Measurements from ENCODE around the gene CLEC18B. TPM values are rescaled to one million over a fixed set of nuclear protein-coding genes. Genes with fewer than 3 reads are reported as not detected.
"Not testable (repeated sequence)": the region's sequence is repeated elsewhere in the genome, so short reads cannot be mapped to it uniquely, and the experiment has no call there.

Gene CLEC18B
- total and polyA plus RNA-seq, 7 donors, result 0.49 to 1.7 (median 0.83) TPM; not detected in 4

DNA sequence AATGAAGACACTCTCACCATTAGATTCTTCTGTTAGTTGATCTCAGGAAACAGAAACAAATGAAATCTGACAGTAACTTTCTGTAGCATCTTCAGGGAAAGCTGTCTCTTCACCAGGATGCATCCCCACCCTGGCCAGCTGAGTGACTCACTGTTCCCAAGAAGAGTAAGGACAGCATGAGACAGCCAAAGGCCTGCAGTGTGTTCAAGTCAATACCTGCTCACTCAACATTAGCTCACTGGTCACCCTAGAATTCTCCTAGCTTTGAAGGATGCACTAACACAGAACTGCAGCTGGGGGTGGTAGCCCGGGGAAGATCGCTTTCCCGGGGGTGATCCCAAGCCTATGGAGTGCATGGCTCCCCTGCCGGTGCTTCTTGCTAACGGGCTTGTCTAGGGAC, 28.2 kb upstream of the CLEC18B start:
- no peak overlapping the region for H3K4me3 ChIP-seq
- H3K4me1 ChIP-seq, result peaks cover 0 to 14% (median 10%) of the 10 kb centered on the region in 4 donors
- peaks cover 0 to 48% (median 25%) of the 10 kb centered on the region in 4 donors for H3K36me3 ChIP-seq
- peak; percentile 78 for DNase-seq
- no peaks in the 10 kb centered on the region for H3K9me3 ChIP-seq
- TF ChIP-seq POLR2AphosphoS5 (IDR thresholded peaks at IDR 0.05) (no peak), POLR2A (IDR thresholded peaks at IDR 0.05) (no peak), EP300 (IDR thresholded peaks at IDR 0.05) (no peak)
- TF ChIP-seq, protein P1, sequence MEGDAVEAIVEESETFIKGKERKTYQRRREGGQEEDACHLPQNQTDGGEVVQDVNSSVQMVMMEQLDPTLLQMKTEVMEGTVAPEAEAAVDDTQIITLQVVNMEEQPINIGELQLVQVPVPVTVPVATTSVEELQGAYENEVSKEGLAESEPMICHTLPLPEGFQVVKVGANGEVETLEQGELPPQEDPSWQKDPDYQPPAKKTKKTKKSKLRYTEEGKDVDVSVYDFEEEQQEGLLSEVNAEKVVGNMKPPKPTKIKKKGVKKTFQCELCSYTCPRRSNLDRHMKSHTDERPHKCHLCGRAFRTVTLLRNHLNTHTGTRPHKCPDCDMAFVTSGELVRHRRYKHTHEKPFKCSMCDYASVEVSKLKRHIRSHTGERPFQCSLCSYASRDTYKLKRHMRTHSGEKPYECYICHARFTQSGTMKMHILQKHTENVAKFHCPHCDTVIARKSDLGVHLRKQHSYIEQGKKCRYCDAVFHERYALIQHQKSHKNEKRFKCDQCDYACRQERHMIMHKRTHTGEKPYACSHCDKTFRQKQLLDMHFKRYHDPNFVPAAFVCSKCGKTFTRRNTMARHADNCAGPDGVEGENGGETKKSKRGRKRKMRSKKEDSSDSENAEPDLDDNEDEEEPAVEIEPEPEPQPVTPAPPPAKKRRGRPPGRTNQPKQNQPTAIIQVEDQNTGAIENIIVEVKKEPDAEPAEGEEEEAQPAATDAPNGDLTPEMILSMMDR (IDR thresholded peaks at IDR 0.05), result no peak
- no peaks in the 10 kb centered on the region for H3K27me3 ChIP-seq
- intact Hi-C loops (cut with DNase I), result no loop called here
- 94 to 95% methylated on average over 5 of the region's 5 CpGs for WGBS, 2 donors
- peak overlapping the region; percentile 57 to 70 (median 64) for H3K27ac ChIP-seq

GRCh38 chr16:74448990-74449389, 27.7 kb upstream of the CLEC18B start:
- DNase-seq, result peak; percentile 87
- Histone ChIP-seq H3K27ac (peak overlapping the region; percentile 57 to 70 (median 64)), H3K4me1 (peaks cover 0 to 14% (median 10%) of the 10 kb centered on the region in 4 donors), H3K4me3 (no peak overlapping the region), H3K27me3 (no peaks in the 10 kb centered on the region), H3K36me3 (peaks cover 0 to 45% (median 25%) of the 10 kb centered on the region in 4 donors), H3K9me3 (no peaks in the 10 kb centered on the region)
- WGBS, 2 donors, result 64 to 76% methylated on average over 8 of the region's 8 CpGs
- intact Hi-C loops (cut with DNase I), result no loop called here
- TF ChIP-seq EP300 (IDR thresholded peaks at IDR 0.05) (no peak), POLR2AphosphoS5 (IDR thresholded peaks at IDR 0.05) (peak in 2 of 4 donors; percentile 37 to 61)

GRCh38 chr16:74447578-74447977, 26.3 kb upstream of the CLEC18B start:
- peak overlapping the region in 2 of 4 donors; percentile 66 to 70 for H3K27ac ChIP-seq
- no peaks in the 10 kb centered on the region for H3K9me3 ChIP-seq
- 96 to 97% methylated on average over 5 of the region's 5 CpGs for WGBS, 2 donors
- peaks cover 0 to 14% (median 10%) of the 10 kb centered on the region in 4 donors for H3K4me1 ChIP-seq
- no peaks in the 10 kb centered on the region for H3K27me3 ChIP-seq
- DNase-seq, result no peak
- TF ChIP-seq EP300 (IDR thresholded peaks at IDR 0.05) (no peak), POLR2AphosphoS5 (IDR thresholded peaks at IDR 0.05) (no peak), POLR2A (IDR thresholded peaks at IDR 0.05) (no peak)
- TF ChIP-seq, protein P1 (IDR thresholded peaks at IDR 0.05), result no peak
- intact Hi-C loops (cut with DNase I), result no loop called here
- peaks cover 0 to 31% (median 16%) of the 10 kb centered on the region in 4 donors for H3K36me3 ChIP-seq
- no peak overlapping the region for H3K4me3 ChIP-seq

GRCh38 chr16:74446866-74447265, 25.6 kb upstream of the CLEC18B start:
- DNase-seq, result no peak
- peaks cover 0 to 14% (median 10%) of the 10 kb centered on the region in 4 donors for H3K4me1 ChIP-seq
- H3K36me3 ChIP-seq, result peaks cover 0 to 24% (median 9%) of the 10 kb centered on the region in 4 donors
- no peak overlapping the region for H3K27ac ChIP-seq
- intact Hi-C loops (cut with DNase I), result no loop called here
- no peaks in the 10 kb centered on the region for H3K27me3 ChIP-seq
- H3K4me3 ChIP-seq, result no peak overlapping the region
- no peak for TF ChIP-seq POLR2A (IDR thresholded peaks at IDR 0.05)
- TF ChIP-seq POLR2AphosphoS5 (IDR thresholded peaks at IDR 0.05), result no peak
- TF ChIP-seq, protein P1 (IDR thresholded peaks at IDR 0.05), result no peak
- H3K9me3 ChIP-seq, result no peaks in the 10 kb centered on the region
- 96 to 97% methylated on average over 8 of the region's 8 CpGs for WGBS, 2 donors

- 99% methylated on average over 13 of the region's 13 CpGs for WGBS, 2 donors
- H3K27ac ChIP-seq; H3K9me3 ChIP-seq; H3K36me3 ChIP-seq; H3K27me3 ChIP-seq; H3K4me1 ChIP-seq; H3K4me3 ChIP-seq; intact Hi-C loops (cut with DNase I): not testable (repeated sequence)
- DNase-seq, result peak; percentile 35
Observed at GRCh38 chr16:74443624-74444346, 22.5 kb upstream of the CLEC18B start.
